ENCODE data around the gene ITSN1.

DNA sequence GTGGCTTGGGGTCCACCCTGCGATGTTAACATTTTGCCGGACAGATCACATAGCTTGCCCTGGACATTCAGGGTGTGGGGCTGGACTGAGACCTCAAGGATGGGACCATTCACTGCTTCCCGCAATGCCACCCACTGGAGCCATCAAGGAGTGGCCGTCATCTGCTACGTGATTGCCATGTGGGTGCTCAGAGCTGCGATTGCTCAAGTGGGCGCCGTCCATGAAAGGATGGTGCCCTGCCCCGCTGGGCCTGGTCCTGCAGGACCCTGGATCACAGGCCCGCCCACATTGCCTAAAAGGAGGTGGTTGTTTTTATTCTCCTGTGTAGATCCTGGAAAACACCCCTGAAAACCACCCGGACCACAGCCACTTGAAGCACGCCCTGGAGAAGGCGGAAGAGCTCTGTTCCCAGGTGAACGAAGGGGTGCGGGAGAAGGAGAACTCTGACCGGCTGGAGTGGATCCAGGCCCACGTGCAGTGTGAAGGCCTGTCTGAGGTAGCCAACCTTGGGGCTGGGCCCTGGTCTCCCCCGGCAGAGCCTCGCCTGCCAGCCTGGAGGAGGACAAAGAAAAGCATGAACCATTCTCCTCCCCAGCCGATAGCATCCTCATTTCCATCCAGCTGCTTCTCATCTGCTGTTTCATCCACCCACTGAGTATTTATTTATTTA is 232.9 kb downstream of the ITSN1 start:
- TF ChIP-seq CTCF (IDR thresholded peaks at IDR 0.05) (no peak), POLR2A (IDR thresholded peaks at IDR 0.05) (no peak)

Measured in thyroid gland (tissue), 4 donors.